Measurements from ENCODE around the gene GUCA1C. TPM values are rescaled to one million over a fixed set of nuclear protein-coding genes. Genes with fewer than 3 reads are reported as not detected.
A peak's percentile ranks its signal among the peaks of the same experiment; 100 is the strongest.

Gene GUCA1C
- total and polyA plus RNA-seq, 10 donors: not detected

- peak overlapping the region in 1 of 8 donors; percentile 6 for H3K4me3 ChIP-seq
- intact Hi-C loops (cut with DNase I; ENCODE audit: low total_unique reads): loop anchor here (5.0 kb wide), 2 partner anchors 253 to 428 kb away; no protein-coding TSS in a partner anchor
- no peaks in the 10 kb centered on the region for H3K36me3 ChIP-seq
- peaks cover 0 to 7% (median 0%) of the 10 kb centered on the region in 7 donors for H3K27me3 ChIP-seq (replicated peaks in 1 of 7)
- TF ChIP-seq POLR2AphosphoS5 (IDR thresholded peaks at IDR 0.05): no peak
- peak; percentile 63 to 87 (median 81) for TF ChIP-seq CTCF (IDR thresholded peaks at IDR 0.05 in 8 of 11, conservative IDR thresholded peaks at IDR 0.05 in 3 of 11)
- DNase-seq: peak; percentile 79
- peaks cover 0 to 6% (median under 1%) of the 10 kb centered on the region in 6 donors for H3K4me1 ChIP-seq
- H3K9me3 ChIP-seq: no peaks in the 10 kb centered on the region
- H3K27ac ChIP-seq: no peak overlapping the region
- 24 to 30% (median 28%) methylated on average over 6 of the region's 6 CpGs for WGBS, 5 donors
These were observed 38.7 kb downstream of the GUCA1C start for GRCh38 chr3:108914774-108915641.

GRCh38 chr3:108909799-108910198, 43.9 kb downstream of the GUCA1C start:
- no peak for TF ChIP-seq CTCF (IDR thresholded peaks at IDR 0.05 in 8 of 11, conservative IDR thresholded peaks at IDR 0.05 in 3 of 11)
- no peak for TF ChIP-seq POLR2AphosphoS5 (IDR thresholded peaks at IDR 0.05)
- no peak for TF ChIP-seq POLR2A (IDR thresholded peaks at IDR 0.05)
- intact Hi-C loops (cut with DNase I; ENCODE audit: low total_unique reads): loop anchor here (5.0 kb wide), 1 partner anchor 422 kb away; no protein-coding TSS in a partner anchor
- Histone ChIP-seq H3K4me3 (no peak overlapping the region), H3K36me3 (no peaks in the 10 kb centered on the region), H3K27me3 (replicated peaks in 1 of 7) (no peaks in the 10 kb centered on the region), H3K27ac (no peak overlapping the region), H3K4me1 (peaks cover 0 to 2% (median under 1%) of the 10 kb centered on the region in 6 donors), H3K9me3 (no peaks in the 10 kb centered on the region)
- WGBS, 5 donors: 87 to 97% (median 89%) methylated on average over 5 of the region's 5 CpGs
- no peak for DNase-seq

- H3K4me1 ChIP-seq: no peaks in the 10 kb centered on the region
- DNase-seq: no peak
- no peaks in the 10 kb centered on the region for H3K27me3 ChIP-seq (replicated peaks in 1 of 7)
- intact Hi-C loops (cut with DNase I; ENCODE audit: low total_unique reads): no loop called here
- no peaks in the 10 kb centered on the region for H3K9me3 ChIP-seq
- H3K36me3 ChIP-seq: no peaks in the 10 kb centered on the region
- no peak overlapping the region for H3K27ac ChIP-seq
- TF ChIP-seq POLR2A (IDR thresholded peaks at IDR 0.05) (no peak), CTCF (IDR thresholded peaks at IDR 0.05 in 8 of 11, conservative IDR thresholded peaks at IDR 0.05 in 3 of 11) (no peak), POLR2AphosphoS5 (IDR thresholded peaks at IDR 0.05) (no peak)
- WGBS, 5 donors: 79 to 93% (median 84%) methylated on average over 1 of the region's 1 CpG
- H3K4me3 ChIP-seq: no peak overlapping the region
These were observed 46.5 kb downstream of the GUCA1C start for GRCh38 chr3:108907194-108907593.

- WGBS, 5 donors: 84 to 93% (median 85%) methylated on average over 3 of the region's 3 CpGs
- Histone ChIP-seq H3K4me3 (no peak overlapping the region), H3K4me1 (peaks cover 0 to 3% (median 0%) of the 10 kb centered on the region in 6 donors), H3K27me3 (replicated peaks in 1 of 7) (no peaks in the 10 kb centered on the region), H3K27ac (no peak overlapping the region), H3K36me3 (no peaks in the 10 kb centered on the region), H3K9me3 (no peaks in the 10 kb centered on the region)
- TF ChIP-seq POLR2A (IDR thresholded peaks at IDR 0.05) (no peak), POLR2AphosphoS5 (IDR thresholded peaks at IDR 0.05) (no peak), CTCF (IDR thresholded peaks at IDR 0.05 in 8 of 11, conservative IDR thresholded peaks at IDR 0.05 in 3 of 11) (no peak)
- intact Hi-C loops (cut with DNase I; ENCODE audit: low total_unique reads): no loop called here
- no peak for DNase-seq
These were observed 54.1 kb downstream of the GUCA1C start for GRCh38 chr3:108899530-108899929.

Measured in spleen (tissue), 11 donors.